Activated CD4-positive, alpha-beta T cell treated with anti-CD3 and anti-CD28 coated beads, Interleukin-2, amount 50 U/mL, for 4 hours (primary cell): ENCODE measurements around the gene MSH3.
"Not testable (repeated sequence)": the region's sequence is repeated elsewhere in the genome, so short reads cannot be mapped to it uniquely, and the experiment has no call there.

Source experiments
- DNase-seq, 2 experiments: peaks; one replicate each; pipeline ENCODE4 v3.0.0-alpha.2; 2020

The MSH3 gene

GRCh38 chr5:80864109-80864508 lies 209.7 kb downstream of the MSH3 start:
- DNase-seq = no peak

DNA sequence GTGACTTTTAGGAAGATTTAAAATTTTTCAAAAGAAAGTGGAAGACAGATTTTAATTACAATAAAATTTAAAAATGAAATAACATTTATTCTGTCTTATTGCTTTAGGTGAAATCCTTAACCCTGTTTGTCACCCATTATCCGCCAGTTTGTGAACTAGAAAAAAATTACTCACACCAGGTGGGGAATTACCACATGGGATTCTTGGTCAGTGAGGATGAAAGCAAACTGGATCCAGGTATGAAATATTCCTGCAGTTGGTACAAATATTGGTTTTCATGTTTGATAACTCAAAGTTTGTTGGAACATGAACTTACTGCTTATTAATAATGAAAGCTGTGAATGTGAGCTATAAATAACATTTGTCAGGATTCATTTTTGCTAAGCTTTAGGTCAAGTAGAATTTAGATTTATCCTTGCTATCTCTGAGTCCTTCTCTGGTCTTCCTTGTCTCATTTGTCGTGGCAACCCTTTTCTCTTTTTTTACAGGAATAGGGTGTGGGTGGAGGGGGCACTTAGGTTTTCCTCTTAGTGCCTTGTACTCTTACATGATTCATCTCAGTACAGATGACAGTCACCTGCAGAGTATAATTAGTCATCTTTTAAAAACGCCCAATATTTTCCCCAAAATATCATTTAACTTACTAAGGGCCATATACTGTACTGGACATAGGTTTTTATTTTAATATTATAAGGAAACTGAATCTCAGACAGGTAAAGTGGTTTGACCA lies 210.4 kb downstream of the MSH3 start:
- no peak for DNase-seq

- DNase-seq = no peak
These were observed 211.1 kb downstream of the MSH3 start for GRCh38 chr5:80865551-80865950.

- DNase-seq = no peak
These were observed 211.9 kb downstream of the MSH3 start for GRCh38 chr5:80866371-80866770.

GRCh38 chr5:80867233-80867632 lies 212.8 kb downstream of the MSH3 start:
- DNase-seq = no peak

DNA sequence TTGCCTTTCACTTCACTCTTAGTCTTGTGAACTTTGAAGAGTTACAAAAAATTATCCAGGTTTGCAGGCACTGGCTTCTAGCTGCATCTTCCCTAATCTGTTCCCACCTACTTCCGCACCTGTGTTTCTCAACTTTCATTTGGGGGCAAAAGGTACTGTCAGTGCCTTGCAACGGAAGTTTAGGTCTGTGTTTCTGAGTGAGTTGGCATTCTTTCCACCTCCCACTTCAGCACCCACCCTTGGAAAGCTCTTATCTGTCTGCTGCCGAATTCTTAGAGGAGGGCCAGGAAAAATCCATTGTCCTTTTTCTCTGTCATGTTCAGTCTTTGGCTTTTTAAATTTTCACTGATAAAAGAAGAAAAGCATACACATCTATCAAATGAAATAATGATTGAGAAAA lies 216.0 kb downstream of the MSH3 start:
- no peak for DNase-seq

GRCh38 chr5:80871541-80871961 lies 217.1 kb downstream of the MSH3 start:
- DNase-seq = no peak

DNA sequence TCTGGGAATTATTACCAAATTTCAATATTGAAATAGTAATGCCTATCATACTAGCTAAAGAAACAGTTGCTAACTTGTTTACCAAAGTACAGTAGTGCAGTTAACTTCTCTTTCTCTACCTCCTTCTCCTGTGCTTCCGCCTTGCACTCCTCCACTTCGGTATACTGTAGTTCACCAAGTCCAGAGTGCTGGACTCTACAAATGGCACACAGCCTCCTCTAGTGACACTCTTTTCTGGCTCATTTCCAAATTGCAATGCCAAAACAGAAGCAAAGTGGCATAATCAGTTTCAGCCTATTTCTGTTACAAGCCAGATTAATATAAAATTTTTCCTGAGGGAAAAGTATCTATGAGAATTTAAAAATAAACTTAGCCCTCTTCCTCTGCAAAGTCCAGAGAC lies 219.7 kb downstream of the MSH3 start:
- DNase-seq = no peak

DNA sequence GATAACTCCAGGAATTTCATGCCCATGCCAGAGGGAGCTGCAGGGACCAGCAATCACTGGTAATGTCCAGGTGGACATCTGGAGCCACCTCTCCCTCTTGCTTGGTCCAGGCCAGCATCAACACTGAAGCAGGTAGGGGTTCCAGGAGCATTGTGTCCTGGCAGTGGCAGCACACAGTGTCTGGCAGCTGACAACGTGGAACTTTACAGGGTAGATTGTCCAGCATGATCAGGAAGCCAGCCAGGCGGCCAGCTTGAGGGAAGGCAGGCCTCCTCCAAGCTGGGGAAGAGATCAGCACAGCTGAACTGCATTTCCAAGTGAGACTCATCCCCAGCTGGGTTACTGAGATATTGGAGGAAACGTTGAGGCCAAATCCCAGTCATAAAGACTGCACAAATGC lies 223.1 kb downstream of the MSH3 start:
- DNase-seq = no peak

DNA sequence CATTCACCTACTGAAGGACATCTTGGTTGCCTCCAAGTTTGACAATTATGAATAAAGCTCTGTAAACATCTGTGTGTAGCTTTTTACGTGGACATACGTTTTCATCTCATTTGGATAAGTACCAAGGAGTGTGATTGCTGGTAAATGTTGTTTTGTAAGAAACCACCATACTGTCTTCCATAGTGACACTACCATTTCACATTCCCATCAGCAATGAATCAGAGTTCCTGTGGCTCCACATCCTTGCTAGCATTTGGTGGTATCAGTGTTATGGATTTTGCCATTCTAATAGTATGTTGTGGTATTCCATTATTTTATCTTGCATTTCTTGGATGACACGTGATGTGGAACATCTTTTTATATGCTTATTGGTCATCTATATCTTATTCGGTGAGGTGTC lies 227.3 kb downstream of the MSH3 start:
- no peak for DNase-seq

DNA sequence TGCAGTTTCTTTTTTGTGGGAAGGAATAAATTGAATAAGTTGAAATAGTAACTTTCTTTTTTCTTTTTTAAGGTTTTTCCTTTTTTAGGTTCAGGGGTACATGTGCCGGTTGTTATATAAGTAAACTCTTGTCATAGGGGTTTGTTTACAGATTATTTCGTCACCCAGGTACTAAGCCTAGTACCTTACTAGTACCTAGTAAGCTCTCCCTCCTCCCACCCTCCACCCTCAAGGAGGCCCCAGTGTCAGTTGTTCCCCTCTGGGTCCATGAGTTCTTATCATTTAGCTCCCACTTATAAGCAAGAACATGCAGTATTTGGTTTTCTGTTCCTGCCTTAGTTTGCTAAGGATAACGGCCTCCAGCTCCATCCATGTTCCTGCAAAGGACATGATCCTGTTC lies 228.9 kb downstream of the MSH3 start:
- DNase-seq = not testable (repeated sequence)

- no peak for DNase-seq
These were observed 229.8 kb downstream of the MSH3 start for GRCh38 chr5:80884086-80884813.

DNA sequence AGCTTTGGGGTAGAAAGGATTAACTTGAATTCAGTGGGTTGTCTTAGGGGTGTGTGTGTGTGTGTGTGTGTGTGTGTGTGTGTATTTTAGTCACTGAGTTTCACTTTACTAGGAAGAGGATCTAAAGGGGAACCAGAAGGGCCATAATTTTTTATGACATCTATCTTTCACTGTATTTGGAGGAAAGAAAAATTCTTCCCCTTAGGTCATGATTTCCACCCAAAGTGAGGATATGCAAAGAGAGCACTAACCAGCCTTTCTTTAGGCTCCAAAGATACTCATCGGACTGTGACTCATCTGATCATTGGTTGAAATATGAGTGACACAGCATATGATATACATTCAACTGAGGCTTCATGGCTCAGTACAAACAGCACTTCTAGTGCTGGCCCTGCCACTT lies 230.5 kb downstream of the MSH3 start:
- no peak for DNase-seq

- DNase-seq = no peak
These were observed 231.0 kb downstream of the MSH3 start for GRCh38 chr5:80885396-80886000.

GRCh38 chr5:80894083-80894482 lies 239.6 kb downstream of the MSH3 start:
- no peak for DNase-seq

GRCh38 chr5:80895523-80895922 lies 241.1 kb downstream of the MSH3 start:
- DNase-seq = no peak

GRCh38 chr5:80902624-80903023 lies 248.2 kb downstream of the MSH3 start:
- not testable (repeated sequence) for DNase-seq

DNA sequence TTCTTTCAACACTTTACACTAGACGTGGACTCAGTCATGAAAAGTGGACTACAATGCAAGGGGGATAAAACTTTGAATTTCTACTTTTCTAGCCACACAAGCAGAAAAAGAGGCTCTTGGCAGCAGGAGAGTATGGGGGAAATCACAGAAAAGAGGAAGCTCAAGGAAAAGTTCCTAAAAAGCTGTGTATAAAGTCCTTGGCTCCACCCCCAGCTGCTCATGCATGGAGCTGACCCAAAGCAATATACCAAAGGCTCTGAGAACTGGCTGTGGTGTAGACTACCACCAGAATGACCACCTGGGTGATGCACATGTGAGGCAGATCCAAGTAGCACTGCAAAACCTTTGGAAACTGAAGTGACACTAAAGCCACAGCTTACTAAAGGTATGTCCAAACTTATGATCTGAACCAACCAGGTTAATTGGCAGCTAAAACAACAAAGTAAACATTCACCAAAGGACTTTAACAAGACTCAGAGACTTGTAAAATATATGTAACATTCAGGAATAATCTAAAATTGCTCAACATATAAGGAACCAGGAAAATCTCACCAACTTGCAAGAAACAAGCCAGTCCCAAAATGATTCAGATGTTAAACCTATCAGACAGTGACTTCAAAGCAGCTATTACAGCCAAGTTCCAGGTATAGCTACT lies 250.2 kb downstream of the MSH3 start:
- no peak for DNase-seq

DNA sequence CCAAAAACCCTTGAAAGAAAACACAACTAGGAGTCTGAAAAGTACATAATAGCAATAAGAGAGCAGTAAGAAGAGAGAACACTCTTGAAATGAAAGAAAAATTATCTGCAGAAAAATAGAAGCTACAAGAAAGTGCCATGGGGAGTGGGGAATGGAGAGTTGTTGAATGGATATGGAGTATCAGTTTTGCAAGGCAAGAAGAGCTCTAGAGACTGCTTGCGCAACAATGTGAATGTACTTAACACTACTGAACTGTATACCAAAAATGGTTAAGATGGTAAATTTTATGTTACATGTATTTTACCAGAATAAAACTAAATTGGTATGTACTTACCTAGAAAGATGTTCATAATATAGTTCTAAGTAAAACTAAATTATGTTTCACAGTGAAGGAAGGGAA lies 251.0 kb downstream of the MSH3 start:
- DNase-seq = no peak

GRCh38 chr5:80912479-80912878 lies 258.0 kb downstream of the MSH3 start:
- no peak for DNase-seq

- DNase-seq = no peak
These were observed 261.3 kb downstream of the MSH3 start for GRCh38 chr5:80915716-80916115.

DNA sequence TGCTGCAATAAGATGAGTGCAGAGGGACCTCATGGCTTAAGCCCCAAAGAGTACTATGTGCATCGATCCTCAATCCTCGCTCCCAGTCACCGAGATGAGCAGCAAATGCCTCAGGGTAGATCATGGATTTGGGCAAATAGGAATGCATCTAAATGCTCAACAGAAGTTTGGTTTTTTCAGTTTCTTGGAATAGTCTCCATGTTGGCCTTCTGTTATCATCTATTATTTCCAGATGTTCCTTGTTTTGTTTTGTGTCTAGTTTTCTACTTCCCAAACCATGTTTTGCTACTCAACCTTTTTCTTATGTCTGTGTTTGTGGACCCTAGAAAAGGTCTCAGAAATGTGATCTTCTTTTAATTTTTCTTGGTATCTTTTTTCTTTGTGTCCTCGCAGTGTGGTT lies 262.2 kb downstream of the MSH3 start:
- DNase-seq = no peak

DNA sequence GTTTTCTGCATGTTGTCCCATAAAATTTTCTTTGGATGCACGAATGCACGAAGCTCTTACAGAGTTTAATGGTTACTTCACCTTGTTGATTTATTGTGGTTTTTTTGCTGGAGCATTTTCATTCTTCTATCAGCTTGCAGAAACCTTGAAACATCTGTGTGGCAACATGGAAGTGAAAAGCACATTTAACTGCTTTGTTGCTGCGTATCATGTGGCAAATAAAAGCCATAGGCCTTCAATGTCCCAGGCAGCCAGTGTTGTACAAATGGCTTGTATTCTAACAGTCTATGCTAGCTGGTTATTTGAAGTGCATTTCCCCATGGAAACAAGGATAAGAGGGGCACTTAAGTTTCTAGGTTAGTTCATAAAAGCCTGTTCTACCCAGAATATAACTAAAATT lies 263.2 kb downstream of the MSH3 start:
- DNase-seq = no peak
